Panc1 (cell line): ENCODE measurements around the gene TWSG1. TPM values are rescaled to one million over a fixed set of nuclear protein-coding genes. Genes with fewer than 3 reads are reported as not detected.
"Not testable (repeated sequence)": the region's sequence is repeated elsewhere in the genome, so short reads cannot be mapped to it uniquely, and the experiment has no call there.

ENCODE experiments used
- ATAC-seq: fragments of 200-7000 bp; cut with Tn5 transposase; 2 replicates; pipeline ENCODE4 v1.9.1; 2020; ENCODE audit warnings: mild to moderate bottlenecking, moderate library complexity
- BruUV-seq: library from RNA; stranded (reverse); fragments of 400-500 nt; replicated peaks from 2 replicates; lab custom pipeline; 2021; lab: Mats Ljungman, UMichigan
- CTCF ChIA-PET: fragments of 300-600 bp; sonication (Branson Sonifier 250); formaldehyde crosslinking; loops from one replicate; lab custom pipeline; 2022; ENCODE audit warnings: antibody characterized with exemption; lab: Charles Lee
- POLR2A ChIA-PET: fragments of 300-600 bp; sonication (Branson Sonifier 250); formaldehyde crosslinking; loops from one replicate; lab custom pipeline; 2022; ENCODE audit warnings: antibody characterized with exemption; lab: Charles Lee
- DNase-seq: peaks from one replicate; pipeline ENCODE4 v3.0.0-alpha.2; 2010; ENCODE audit warnings: low read depth, low spot score
- H3K27ac ChIP-seq: 2 replicates; pipeline ENCODE4 v1.5.1; 2011; ENCODE audit warnings: mild to moderate bottlenecking, low read length, inconsistent platforms
- H3K27me3 ChIP-seq: fragments of 200-500 bp; sonication (Bioruptor generic); 2 replicates; pipeline ENCODE4 v1.6.0; 2014; ENCODE audit warnings: low read length, inconsistent platforms; ENCODE audit not compliant: control insufficient read depth, insufficient read depth
- H3K36me3 ChIP-seq: fragments of 200-500 bp; sonication (Bioruptor generic); 2 replicates; pipeline ENCODE4 v1.5.1; 2014; ENCODE audit warnings: inconsistent platforms, mild to moderate bottlenecking, low read length, moderate library complexity; ENCODE audit not compliant: control insufficient read depth, insufficient read depth
- H3K4me1 ChIP-seq: 2 replicates; pipeline ENCODE4 v1.5.1; 2011; ENCODE audit warnings: inconsistent platforms, mild to moderate bottlenecking, low read length, moderate library complexity; ENCODE audit not compliant: control insufficient read depth, insufficient read depth
- H3K4me3 ChIP-seq, 2 experiments: 2 replicates each; pipeline ENCODE4 v1.5.1; 2011 to 2012; ENCODE audit warnings: low read depth in 2 of 2, low read length in 2 of 2, mild to moderate bottlenecking in 2 of 2, inconsistent platforms in 1 of 2, moderate library complexity in 1 of 2
- H3K9me3 ChIP-seq: fragments of 200-500 bp; sonication (Bioruptor generic); 2 replicates; pipeline ENCODE4 v1.5.1; 2014; ENCODE audit warnings: low read depth, mild to moderate bottlenecking, inconsistent platforms, low read length, moderate library complexity; ENCODE audit not compliant: control insufficient read depth, insufficient read depth
- POLR2AphosphoS5 ChIP-seq: IDR thresholded peaks from 2 replicates; pipeline ENCODE4 v1.6.1; 2012; ENCODE audit warnings: mild to moderate bottlenecking, low read depth, low read length, moderate library complexity
- REST ChIP-seq, 2 experiments: IDR thresholded peaks; 2 replicates each; pipeline ENCODE4 v1.6.1; 2011 to 2012; ENCODE audit warnings: low read depth in 2 of 2, control low read depth in 1 of 2, low read length in 1 of 2, mild to moderate bottlenecking in 1 of 2, moderate library complexity in 1 of 2; ENCODE audit not compliant: insufficient read depth in 1 of 2
- SIN3A ChIP-seq: IDR thresholded peaks from 2 replicates; pipeline ENCODE4 v1.6.1; 2012; ENCODE audit warnings: low read depth, mild to moderate bottlenecking, low read length, moderate library complexity, borderline replicate concordance; ENCODE audit not compliant: insufficient read depth
- TCF7L2 ChIP-seq: IDR thresholded peaks from 2 replicates; pipeline ENCODE4 v1.6.1; 2011; ENCODE audit warnings: mild to moderate bottlenecking, low read depth, low read length, inconsistent platforms
- in situ Hi-C: cut with HindIII; loops from 2 replicates; pipeline ENCODE4 v1.10.0; 2016; ENCODE audit warnings: low sequenced_read_pairs, low pct_unique_long_range_greater_than_20kb
- intact Hi-C: fragments of 100-400 bp; cut with micrococcal nuclease; formaldehyde crosslinking; loops from one replicate; pipeline ENCODE4 v1.10.0; 2022; ENCODE audit not compliant: unreplicated experiment
- total RNA-seq: library from RNA; stranded (reverse); gene quantifications from one replicate; pipeline ENCODE4 v1.2.1, GENCODE V29; 2021; ENCODE audit not compliant: unreplicated experiment
- TF ChIP-seq, protein P1 (sequence below): fragments of 450-650 bp; IDR thresholded peaks from 2 replicates; pipeline ENCODE4 v1.5.1; 2017; ENCODE audit warnings: mild to moderate bottlenecking

The TWSG1 gene
- total RNA-seq, 1 experiment from 2014 or later, result 54.1 TPM

DNA sequence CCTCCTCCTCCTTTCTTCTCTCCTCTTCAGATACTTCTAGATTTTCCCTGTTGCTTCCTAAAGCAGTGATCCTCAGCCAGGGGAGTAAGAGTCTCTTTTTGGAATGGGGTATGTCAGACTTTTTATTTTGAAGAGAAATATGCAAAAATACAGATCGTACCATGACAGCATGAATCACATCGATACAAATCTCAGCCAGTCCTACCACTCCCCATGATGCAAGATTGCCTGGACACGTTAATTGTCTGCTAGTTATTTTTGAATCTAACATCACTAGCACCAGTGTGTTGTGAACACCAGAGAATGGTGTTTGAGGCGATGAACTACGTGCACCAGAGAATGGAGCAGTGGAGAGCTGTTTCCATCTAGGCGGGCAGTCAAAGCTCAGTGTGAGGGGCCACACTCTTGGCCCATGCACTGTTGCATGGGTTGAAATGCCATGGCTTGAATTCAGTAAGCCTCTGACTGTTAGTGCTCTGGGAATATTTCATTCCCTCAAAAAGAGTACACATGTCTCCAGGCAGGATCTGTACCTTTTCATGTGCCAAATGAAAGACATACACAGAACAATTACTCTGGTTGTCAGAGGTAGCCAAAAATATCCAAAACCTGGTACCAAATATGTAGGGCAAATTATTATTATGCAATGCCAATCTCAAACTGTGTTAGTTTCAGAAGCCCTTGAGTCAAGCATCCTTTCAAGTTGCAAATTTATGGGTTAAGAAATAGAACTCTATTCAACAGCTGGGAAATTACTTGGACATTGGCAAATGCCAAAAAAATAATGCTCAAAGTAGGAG is 94.5 kb downstream of the TWSG1 start:
- in situ Hi-C loops, result no loop called here
- BruUV-seq, result no TSS peak
- ATAC-seq, result no peak

DNA sequence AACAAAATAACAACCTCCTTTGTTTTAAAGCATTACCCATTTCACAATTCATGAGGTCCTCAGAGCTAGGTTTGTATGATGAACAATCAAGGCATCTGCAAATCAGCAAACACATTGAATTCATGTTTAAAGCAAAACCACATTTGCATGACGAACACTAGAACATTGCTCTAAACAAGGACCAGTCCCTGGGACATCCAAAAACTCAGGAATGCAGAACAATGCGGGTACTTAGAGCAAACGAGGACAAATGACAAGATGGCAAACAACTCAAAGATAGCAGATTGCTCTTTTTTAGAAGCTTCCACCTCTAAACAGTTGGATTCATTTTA is 95.1 kb downstream of the TWSG1 start:
- no peak for ATAC-seq
- TF ChIP-seq SIN3A, result no peak
- TF ChIP-seq REST (IDR thresholded peaks at IDR 0.05; ENCODE audit: insufficient read depth in 1 of 2, low read depth in 2 of 2, low read length in 1 of 2), result no peak
- TF ChIP-seq, protein P1, sequence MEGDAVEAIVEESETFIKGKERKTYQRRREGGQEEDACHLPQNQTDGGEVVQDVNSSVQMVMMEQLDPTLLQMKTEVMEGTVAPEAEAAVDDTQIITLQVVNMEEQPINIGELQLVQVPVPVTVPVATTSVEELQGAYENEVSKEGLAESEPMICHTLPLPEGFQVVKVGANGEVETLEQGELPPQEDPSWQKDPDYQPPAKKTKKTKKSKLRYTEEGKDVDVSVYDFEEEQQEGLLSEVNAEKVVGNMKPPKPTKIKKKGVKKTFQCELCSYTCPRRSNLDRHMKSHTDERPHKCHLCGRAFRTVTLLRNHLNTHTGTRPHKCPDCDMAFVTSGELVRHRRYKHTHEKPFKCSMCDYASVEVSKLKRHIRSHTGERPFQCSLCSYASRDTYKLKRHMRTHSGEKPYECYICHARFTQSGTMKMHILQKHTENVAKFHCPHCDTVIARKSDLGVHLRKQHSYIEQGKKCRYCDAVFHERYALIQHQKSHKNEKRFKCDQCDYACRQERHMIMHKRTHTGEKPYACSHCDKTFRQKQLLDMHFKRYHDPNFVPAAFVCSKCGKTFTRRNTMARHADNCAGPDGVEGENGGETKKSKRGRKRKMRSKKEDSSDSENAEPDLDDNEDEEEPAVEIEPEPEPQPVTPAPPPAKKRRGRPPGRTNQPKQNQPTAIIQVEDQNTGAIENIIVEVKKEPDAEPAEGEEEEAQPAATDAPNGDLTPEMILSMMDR, result no peak
- TF ChIP-seq TCF7L2, result no peak
- TF ChIP-seq POLR2AphosphoS5, result no peak
- intact Hi-C loops (no loop called here), in situ Hi-C loops (no loop called here)
- H3K4me1 ChIP-seq, result no peaks in the 10 kb centered on the region
- no peak overlapping the region for H3K4me3 ChIP-seq
- H3K27me3 ChIP-seq, result no peaks in the 10 kb centered on the region
- H3K27ac ChIP-seq, result no peak overlapping the region
- H3K9me3 ChIP-seq, result no peaks in the 10 kb centered on the region
- no peak for DNase-seq
- ChIA-PET CTCF (no interaction called here), POLR2A (no interaction called here)
- BruUV-seq, result no TSS peak
- H3K36me3 ChIP-seq, result no peaks in the 10 kb centered on the region

More for the DNA sequence above, 94.5 kb downstream of the TWSG1 start:
- TF ChIP-seq SIN3A (no peak), REST (IDR thresholded peaks at IDR 0.05; ENCODE audit: insufficient read depth in 1 of 2, low read depth in 2 of 2, low read length in 1 of 2) (no peak), POLR2AphosphoS5 (no peak), TCF7L2 (no peak)
- TF ChIP-seq, protein P1, result no peak
- Histone ChIP-seq H3K27ac (no peak overlapping the region), H3K36me3 (no peaks in the 10 kb centered on the region), H3K9me3 (no peaks in the 10 kb centered on the region), H3K27me3 (no peaks in the 10 kb centered on the region), H3K4me1 (no peaks in the 10 kb centered on the region), H3K4me3 (no peak overlapping the region)
- ChIA-PET POLR2A (no interaction called here), CTCF (no interaction called here)
- DNase-seq, result no peak
- intact Hi-C loops, result no loop called here

GRCh38 chr18:9430315-9430714 is 95.7 kb downstream of the TWSG1 start:
- POLR2A ChIA-PET, CTCF ChIA-PET: not testable (repeated sequence)

More at GRCh38 chr18:9430315-9430714, 95.7 kb downstream of the TWSG1 start:
- intact Hi-C loops, H3K27ac ChIP-seq, ATAC-seq, H3K27me3 ChIP-seq, H3K36me3 ChIP-seq, H3K4me3 ChIP-seq, H3K9me3 ChIP-seq, in situ Hi-C loops, DNase-seq, H3K4me1 ChIP-seq, BruUV-seq: not testable (repeated sequence)
